Endothelial cell (in vitro differentiated cells): ENCODE measurements around the gene CD14. TPM values are rescaled to one million over a fixed set of nuclear protein-coding genes. Genes with fewer than 3 reads are reported as not detected.

Experiments used
- DNase-seq: peaks from one replicate; pipeline ENCODE4 v3.0.0; 2021; ENCODE audit warnings: low spot score
- H3K27ac Mint-ChIP-seq: one replicate; pipeline ENCODE4 v1.8.0; 2021; ENCODE audit warnings: mixed read lengths, inconsistent platforms; ENCODE audit not compliant: unreplicated experiment
- H3K27me3 Mint-ChIP-seq: one replicate; pipeline ENCODE4 v1.8.0; 2021; ENCODE audit warnings: mild to moderate bottlenecking, moderate library complexity, mixed read lengths, inconsistent platforms; ENCODE audit not compliant: unreplicated experiment
- H3K36me3 Mint-ChIP-seq: one replicate; pipeline ENCODE4 v1.8.0; 2021; ENCODE audit warnings: mild to moderate bottlenecking, low read depth, mixed read lengths, inconsistent platforms; ENCODE audit not compliant: unreplicated experiment
- H3K4me1 Mint-ChIP-seq: one replicate; pipeline ENCODE4 v1.8.0; 2021; ENCODE audit warnings: mild to moderate bottlenecking, mixed read lengths, inconsistent platforms; ENCODE audit not compliant: unreplicated experiment
- H3K4me3 Mint-ChIP-seq: one replicate; pipeline ENCODE4 v1.8.0; 2021; ENCODE audit warnings: mild to moderate bottlenecking, mixed read lengths, inconsistent platforms; ENCODE audit not compliant: unreplicated experiment
- H3K9me3 Mint-ChIP-seq: one replicate; pipeline ENCODE4 v1.8.0; 2021; ENCODE audit warnings: mixed read lengths, inconsistent platforms; ENCODE audit not compliant: unreplicated experiment
- total RNA-seq: library from RNA; stranded (reverse); fragmentation: NEBNext Ultra II Directional; extraction: Animal tissue kit (Norgen Biotek cat#: 25700); gene quantifications from one replicate; pipeline ENCODE4 v1.2.1, GENCODE V29; 2021; ENCODE audit not compliant: unreplicated experiment
- TF ChIP-seq, protein P1 (sequence below): fragments of 200-600 bp; sonication (generic); IDR thresholded peaks from one replicate; pipeline ENCODE4 v1.5.0; 2021; ENCODE audit warnings: antibody characterized with exemption; ENCODE audit not compliant: unreplicated experiment

CD14 gene
- total RNA-seq, 1 donor from 2014 or later: not detected

DNA sequence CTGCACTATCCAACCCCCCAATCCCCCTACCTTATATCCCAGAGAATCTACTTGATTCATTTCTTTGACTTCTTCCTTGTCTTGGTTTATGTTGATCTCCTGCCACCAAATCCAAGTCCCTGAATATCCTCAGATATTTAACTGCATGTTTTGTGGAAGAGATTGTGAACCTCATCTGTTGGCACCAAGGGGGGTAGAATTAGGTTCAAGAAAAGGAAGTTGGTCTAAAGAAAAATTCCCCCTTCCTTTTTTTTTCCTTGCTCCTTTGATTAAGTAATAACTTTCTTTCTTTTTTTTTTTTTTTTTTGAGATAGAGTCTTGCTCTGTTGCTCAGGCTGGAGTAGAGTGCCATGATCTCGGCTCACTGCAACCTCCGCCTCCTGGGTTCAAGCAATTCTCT is 526 bp upstream of the CD14 start:
- DNase-seq: no peak
- H3K9me3 Mint-ChIP-seq: peaks cover 8% of the 10 kb centered on the region
- H3K27ac Mint-ChIP-seq: peak overlapping the region; percentile 52
- peaks cover 10% of the 10 kb centered on the region for H3K36me3 Mint-ChIP-seq
- H3K4me1 Mint-ChIP-seq: peaks cover 3% of the 10 kb centered on the region
- no peak overlapping the region for H3K4me3 Mint-ChIP-seq
- H3K27me3 Mint-ChIP-seq: peaks cover 4% of the 10 kb centered on the region
- TF ChIP-seq, protein P1, sequence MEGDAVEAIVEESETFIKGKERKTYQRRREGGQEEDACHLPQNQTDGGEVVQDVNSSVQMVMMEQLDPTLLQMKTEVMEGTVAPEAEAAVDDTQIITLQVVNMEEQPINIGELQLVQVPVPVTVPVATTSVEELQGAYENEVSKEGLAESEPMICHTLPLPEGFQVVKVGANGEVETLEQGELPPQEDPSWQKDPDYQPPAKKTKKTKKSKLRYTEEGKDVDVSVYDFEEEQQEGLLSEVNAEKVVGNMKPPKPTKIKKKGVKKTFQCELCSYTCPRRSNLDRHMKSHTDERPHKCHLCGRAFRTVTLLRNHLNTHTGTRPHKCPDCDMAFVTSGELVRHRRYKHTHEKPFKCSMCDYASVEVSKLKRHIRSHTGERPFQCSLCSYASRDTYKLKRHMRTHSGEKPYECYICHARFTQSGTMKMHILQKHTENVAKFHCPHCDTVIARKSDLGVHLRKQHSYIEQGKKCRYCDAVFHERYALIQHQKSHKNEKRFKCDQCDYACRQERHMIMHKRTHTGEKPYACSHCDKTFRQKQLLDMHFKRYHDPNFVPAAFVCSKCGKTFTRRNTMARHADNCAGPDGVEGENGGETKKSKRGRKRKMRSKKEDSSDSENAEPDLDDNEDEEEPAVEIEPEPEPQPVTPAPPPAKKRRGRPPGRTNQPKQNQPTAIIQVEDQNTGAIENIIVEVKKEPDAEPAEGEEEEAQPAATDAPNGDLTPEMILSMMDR: no peak

DNA sequence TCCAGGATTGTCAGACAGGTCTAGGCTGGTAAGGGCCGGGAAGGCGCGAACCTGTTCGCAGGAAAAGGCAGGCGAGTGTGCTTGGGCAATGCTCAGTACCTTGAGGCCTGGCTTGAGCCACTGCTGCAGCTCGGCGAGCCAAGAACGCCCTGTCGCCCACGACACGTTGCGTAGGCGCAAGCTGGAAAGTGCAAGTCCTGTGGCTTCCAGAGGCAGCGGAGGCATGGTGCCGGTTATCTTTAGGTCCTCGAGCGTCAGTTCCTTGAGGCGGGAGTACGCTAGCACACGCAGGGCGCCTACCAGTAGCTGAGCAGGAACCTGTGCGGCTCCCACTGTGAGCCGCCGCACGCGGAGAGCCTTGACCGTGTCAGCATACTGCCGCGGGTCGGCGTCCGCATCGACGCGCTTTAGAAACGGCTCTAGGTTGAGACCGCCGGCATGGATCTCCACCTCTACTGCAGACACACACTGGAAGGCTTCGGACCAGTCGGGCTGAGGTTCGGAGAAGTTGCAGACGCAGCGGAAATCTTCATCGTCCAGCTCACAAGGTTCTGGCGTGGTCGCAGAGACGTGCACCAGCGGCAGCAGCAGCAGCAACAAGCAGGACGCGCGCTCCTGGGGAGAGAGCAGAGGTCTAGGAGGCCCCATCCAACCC is 482 bp downstream of the CD14 start:
- Mint-ChIP-seq H3K4me1 (no peaks in the 10 kb centered on the region), H3K27me3 (peaks cover 4% of the 10 kb centered on the region), H3K36me3 (peaks cover 13% of the 10 kb centered on the region), H3K27ac (no peak overlapping the region), H3K4me3 (no peak overlapping the region), H3K9me3 (peaks cover 14% of the 10 kb centered on the region)
- DNase-seq: no peak
- TF ChIP-seq, protein P1: no peak

DNA sequence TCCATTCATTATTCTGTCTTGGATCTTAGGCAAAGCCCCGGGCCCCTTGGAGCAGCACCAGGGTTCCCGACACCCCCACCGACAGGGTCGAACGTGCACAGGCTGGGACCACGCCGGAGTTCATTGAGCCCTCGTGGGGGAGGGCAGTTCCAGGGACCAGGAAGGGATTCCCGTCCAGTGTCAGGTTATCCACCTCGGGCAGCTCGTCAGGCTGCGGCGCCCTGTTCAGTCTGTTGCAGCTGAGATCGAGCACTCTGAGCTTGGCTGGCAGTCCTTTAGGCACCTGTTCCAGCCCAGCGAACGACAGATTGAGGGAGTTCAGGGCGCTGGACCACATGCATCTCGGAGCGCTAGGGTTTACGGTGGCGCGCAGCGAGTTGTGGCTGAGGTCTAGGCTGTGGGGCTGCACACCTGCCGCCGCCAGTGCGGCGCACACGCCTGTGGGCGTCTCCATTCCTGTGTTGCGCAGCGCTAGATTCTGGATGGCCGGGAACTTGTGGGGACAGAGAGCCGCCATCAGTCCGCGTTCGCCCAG is 1.1 kb downstream of the CD14 start:
- DNase-seq: no peak
- peaks cover 4% of the 10 kb centered on the region for H3K27me3 Mint-ChIP-seq
- H3K27ac Mint-ChIP-seq: no peak overlapping the region
- H3K36me3 Mint-ChIP-seq: peaks cover 13% of the 10 kb centered on the region
- H3K4me1 Mint-ChIP-seq: no peaks in the 10 kb centered on the region
- H3K4me3 Mint-ChIP-seq: no peak overlapping the region
- TF ChIP-seq, protein P1: no peak
- H3K9me3 Mint-ChIP-seq: peaks cover 17% of the 10 kb centered on the region

DNA sequence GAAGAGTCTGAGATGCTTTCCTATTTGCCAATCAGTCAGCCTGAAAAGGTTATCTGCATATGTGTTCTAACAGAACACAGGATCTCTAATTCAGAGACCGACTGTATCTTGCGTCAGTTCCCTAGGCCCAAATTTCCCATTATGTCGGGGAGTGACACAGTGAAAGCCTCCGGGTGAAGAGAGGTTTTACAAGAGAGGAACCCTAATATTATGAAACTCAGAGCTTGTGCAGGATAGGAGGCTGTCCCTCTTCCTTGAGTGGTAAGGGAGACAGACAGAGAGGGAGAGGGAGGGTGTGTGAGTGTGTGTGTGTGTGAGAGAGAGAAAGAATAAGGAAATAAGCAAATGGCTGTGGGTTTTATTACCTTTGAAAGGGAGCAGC is 1.9 kb downstream of the CD14 start:
- peaks cover 13% of the 10 kb centered on the region for H3K36me3 Mint-ChIP-seq
- no peak for DNase-seq
- no peak overlapping the region for H3K27ac Mint-ChIP-seq
- TF ChIP-seq, protein P1: no peak
- no peaks in the 10 kb centered on the region for H3K4me1 Mint-ChIP-seq
- H3K27me3 Mint-ChIP-seq: peaks cover 4% of the 10 kb centered on the region
- peaks cover 19% of the 10 kb centered on the region for H3K9me3 Mint-ChIP-seq
- H3K4me3 Mint-ChIP-seq: peak overlapping the region; percentile 7

DNA sequence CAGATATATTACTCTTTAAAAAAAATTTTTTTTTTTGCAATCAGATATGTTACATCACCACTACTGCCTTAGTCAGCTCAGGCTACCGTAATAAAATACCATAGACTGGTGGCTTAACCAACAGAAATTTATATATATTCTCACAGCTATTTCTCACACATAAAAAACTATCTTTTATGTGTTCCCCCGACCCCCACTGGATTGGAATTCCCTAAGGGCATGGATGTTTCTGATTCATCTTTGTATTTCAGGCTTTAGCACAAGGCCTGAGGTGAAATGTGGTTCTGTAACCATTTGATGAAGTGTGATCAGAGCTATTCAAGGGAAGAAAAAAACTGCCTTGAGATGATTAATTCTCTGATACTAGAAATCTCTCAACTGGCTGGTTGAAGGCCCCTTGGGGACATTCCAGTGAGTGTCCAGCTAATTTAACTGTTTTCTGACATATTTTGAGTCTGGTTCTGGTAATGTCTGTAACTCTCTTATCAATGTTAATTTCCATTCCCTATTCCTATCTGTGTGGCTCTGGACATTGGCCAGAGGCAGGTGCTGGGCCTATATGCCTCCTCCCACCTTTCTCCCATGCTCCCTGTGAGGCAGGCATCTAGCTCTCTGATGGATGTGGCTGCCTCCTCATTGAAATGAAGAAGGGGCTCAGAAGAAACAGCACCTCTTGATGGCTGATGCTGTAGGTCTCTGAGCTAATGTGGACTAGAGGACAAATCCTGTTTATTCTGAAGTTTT is 2.5 kb downstream of the CD14 start:
- Mint-ChIP-seq H3K36me3 (peaks cover 15% of the 10 kb centered on the region), H3K9me3 (peaks cover 19% of the 10 kb centered on the region), H3K27ac (no peak overlapping the region), H3K27me3 (peaks cover under 1% of the 10 kb centered on the region), H3K4me3 (peak overlapping the region; percentile 7), H3K4me1 (no peaks in the 10 kb centered on the region)
- DNase-seq: no peak
- TF ChIP-seq, protein P1: no peak
